ENCODE data around the gene ASIC2.

The ASIC2 gene

DNA sequence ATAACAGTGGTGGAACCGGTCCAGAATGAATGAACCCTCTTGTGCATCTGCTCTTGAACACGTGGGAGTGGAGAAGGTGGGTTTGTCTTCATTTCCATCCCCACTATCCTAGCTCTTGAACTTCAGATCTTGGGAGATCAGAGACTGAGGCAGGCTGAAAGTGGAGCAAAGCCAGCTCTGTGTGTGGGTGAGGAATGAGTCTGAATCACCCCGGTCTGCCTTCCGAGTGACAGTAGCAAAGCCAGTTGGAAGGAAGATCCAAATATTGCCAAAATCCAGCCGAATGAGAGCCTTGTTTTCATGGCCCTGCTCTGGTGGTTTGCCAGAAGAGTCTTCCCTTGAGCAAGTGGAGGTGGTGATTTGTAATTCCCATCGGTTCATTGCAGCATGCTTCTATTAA, 29.0 kb upstream of the ASIC2 start:
- DNase-seq (ENCODE audit: low spot score) = no peak
- H2BK15ac ChIP-seq (ENCODE audit: low read length) = no peak overlapping the region
- no peak overlapping the region for H3K27ac ChIP-seq (replicated peaks; ENCODE audit: low read length)
- H4K8ac ChIP-seq (ENCODE audit: low read depth, low read length) = no peak overlapping the region
- H3K18ac ChIP-seq (ENCODE audit: low read length) = no peak overlapping the region
- no peak overlapping the region for H2AK5ac ChIP-seq (ENCODE audit: low read depth, low read length)
- H3K9ac ChIP-seq (ENCODE audit: low read depth, low read length, poor library complexity) = no peak overlapping the region
- no peaks in the 10 kb centered on the region for H3K9me3 ChIP-seq (replicated peaks in 1 of 2; ENCODE audit: control insufficient read depth in 2 of 2, insufficient read depth in 1 of 2, low read depth in 1 of 2, low read length in 2 of 2)
- H2AFZ ChIP-seq (ENCODE audit: low read length) = no peak overlapping the region
- H4K91ac ChIP-seq (ENCODE audit: low read depth, low read length, poor library complexity) = no peak overlapping the region
- H3K4me1 ChIP-seq (ENCODE audit: control insufficient read depth in 2 of 2, insufficient read depth in 1 of 2, low read depth in 1 of 2, low read length in 2 of 2) = peaks cover 0 to 4% of the 10 kb centered on the region in 2 donors
- no peaks in the 10 kb centered on the region for H3K79me1 ChIP-seq (ENCODE audit: low read depth, low read length)
- no peak overlapping the region for H3K4ac ChIP-seq (ENCODE audit: low read length)
- H3K14ac ChIP-seq (ENCODE audit: low read length) = no peak overlapping the region
- no peak overlapping the region for H2BK5ac ChIP-seq (ENCODE audit: low read length)
- H2BK120ac ChIP-seq (ENCODE audit: low read depth, low read length) = no peak overlapping the region
- no peak overlapping the region for H3K4me3 ChIP-seq (ENCODE audit: low read length in 2 of 2)
- no peaks in the 10 kb centered on the region for H3K36me3 ChIP-seq (replicated peaks in 1 of 2; ENCODE audit: control insufficient read depth in 2 of 2, insufficient read depth in 2 of 2, low read length in 2 of 2)
- no CpG with 5 or more reads among the region's 6 CpGs for WGBS, 2 donors (ENCODE audit: extremely low coverage in 2 of 2, insufficient read length in 2 of 2, insufficient replicate concordance in 1 of 2)
- no peaks in the 10 kb centered on the region for H3K27me3 ChIP-seq (ENCODE audit: control insufficient read depth in 3 of 3, insufficient read depth in 3 of 3, low read depth in 1 of 3, low read length in 3 of 3)
- no peak overlapping the region for H3K23ac ChIP-seq (ENCODE audit: low read depth, low read length, poor library complexity)
- H3K4me2 ChIP-seq (ENCODE audit: insufficient read depth, low read length, poor library complexity, severe bottlenecking) = no peak overlapping the region
- H2BK12ac ChIP-seq (ENCODE audit: low read length) = no peak overlapping the region

GRCh38 chr17:33318241-33318640, 25.1 kb upstream of the ASIC2 start:
- DNase-seq (ENCODE audit: low spot score) = no peak
- Histone ChIP-seq H3K27ac (replicated peaks; ENCODE audit: low read length) (no peak overlapping the region), H2BK5ac (ENCODE audit: low read length) (no peak overlapping the region), H3K79me1 (ENCODE audit: low read depth, low read length) (no peaks in the 10 kb centered on the region), H3K36me3 (replicated peaks in 1 of 2; ENCODE audit: control insufficient read depth in 2 of 2, insufficient read depth in 2 of 2, low read length in 2 of 2) (no peaks in the 10 kb centered on the region), H3K23ac (ENCODE audit: low read depth, low read length, poor library complexity) (no peak overlapping the region), H2BK15ac (ENCODE audit: low read length) (no peak overlapping the region), H3K14ac (ENCODE audit: low read length) (no peak overlapping the region), H3K4me2 (ENCODE audit: insufficient read depth, low read length, poor library complexity, severe bottlenecking) (no peak overlapping the region), H3K4me3 (ENCODE audit: low read length in 2 of 2) (no peak overlapping the region), H2BK120ac (ENCODE audit: low read depth, low read length) (no peak overlapping the region), H4K91ac (ENCODE audit: low read depth, low read length, poor library complexity) (no peak overlapping the region), H3K4me1 (ENCODE audit: control insufficient read depth in 2 of 2, insufficient read depth in 1 of 2, low read depth in 1 of 2, low read length in 2 of 2) (peaks cover 0 to 4% of the 10 kb centered on the region in 2 donors), H3K9ac (ENCODE audit: low read depth, low read length, poor library complexity) (no peak overlapping the region), H2BK12ac (ENCODE audit: low read length) (no peak overlapping the region), H2AK5ac (ENCODE audit: low read depth, low read length) (no peak overlapping the region), H3K18ac (ENCODE audit: low read length) (no peak overlapping the region), H4K8ac (ENCODE audit: low read depth, low read length) (no peak overlapping the region), H3K4ac (ENCODE audit: low read length) (no peak overlapping the region), H2AFZ (ENCODE audit: low read length) (no peak overlapping the region), H3K9me3 (replicated peaks in 1 of 2; ENCODE audit: control insufficient read depth in 2 of 2, insufficient read depth in 1 of 2, low read depth in 1 of 2, low read length in 2 of 2) (no peaks in the 10 kb centered on the region), H3K27me3 (ENCODE audit: control insufficient read depth in 3 of 3, insufficient read depth in 3 of 3, low read depth in 1 of 3, low read length in 3 of 3) (no peaks in the 10 kb centered on the region)
- no CpG with 5 or more reads among the region's 3 CpGs for WGBS, 2 donors (ENCODE audit: extremely low coverage in 2 of 2, insufficient read length in 2 of 2, insufficient replicate concordance in 1 of 2)

DNA sequence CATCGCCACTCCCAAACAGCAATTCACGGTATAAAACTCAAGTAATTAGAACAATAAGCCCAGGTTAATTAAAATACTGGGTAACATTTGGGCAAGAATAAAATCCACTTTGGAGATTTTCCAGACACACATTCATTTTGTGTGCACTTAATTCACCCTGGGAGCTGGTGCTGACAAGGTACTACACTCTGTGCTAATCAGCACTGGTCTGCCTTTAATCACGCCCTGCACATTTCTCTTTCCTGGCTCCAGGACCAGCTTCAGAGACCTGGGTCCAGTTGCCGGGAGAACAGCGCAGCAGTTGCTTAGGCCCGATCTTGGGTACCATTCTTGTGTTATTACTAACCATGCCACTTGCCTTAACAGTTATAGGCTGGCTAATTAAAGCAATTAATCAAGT, 23.7 kb upstream of the ASIC2 start:
- no peak overlapping the region for H3K23ac ChIP-seq (ENCODE audit: low read depth, low read length, poor library complexity)
- H3K27ac ChIP-seq (replicated peaks; ENCODE audit: low read length) = no peak overlapping the region
- H3K9me3 ChIP-seq (replicated peaks in 1 of 2; ENCODE audit: control insufficient read depth in 2 of 2, insufficient read depth in 1 of 2, low read depth in 1 of 2, low read length in 2 of 2) = no peaks in the 10 kb centered on the region
- peaks cover 0 to 4% of the 10 kb centered on the region in 2 donors for H3K4me1 ChIP-seq (ENCODE audit: control insufficient read depth in 2 of 2, insufficient read depth in 1 of 2, low read depth in 1 of 2, low read length in 2 of 2)
- no peak overlapping the region for H4K91ac ChIP-seq (ENCODE audit: low read depth, low read length, poor library complexity)
- H3K36me3 ChIP-seq (replicated peaks in 1 of 2; ENCODE audit: control insufficient read depth in 2 of 2, insufficient read depth in 2 of 2, low read length in 2 of 2) = no peaks in the 10 kb centered on the region
- H3K4me3 ChIP-seq (ENCODE audit: low read length in 2 of 2) = no peak overlapping the region
- no peak overlapping the region for H2BK12ac ChIP-seq (ENCODE audit: low read length)
- DNase-seq (ENCODE audit: low spot score) = no peak
- WGBS, 2 donors (ENCODE audit: extremely low coverage in 2 of 2, insufficient read length in 2 of 2, insufficient replicate concordance in 1 of 2) = no CpG with 5 or more reads among the region's 6 CpGs
- no peaks in the 10 kb centered on the region for H3K79me1 ChIP-seq (ENCODE audit: low read depth, low read length)
- no peak overlapping the region for H3K4ac ChIP-seq (ENCODE audit: low read length)
- H3K18ac ChIP-seq (ENCODE audit: low read length) = no peak overlapping the region
- no peak overlapping the region for H2BK15ac ChIP-seq (ENCODE audit: low read length)
- no peak overlapping the region for H2BK120ac ChIP-seq (ENCODE audit: low read depth, low read length)
- H4K8ac ChIP-seq (ENCODE audit: low read depth, low read length) = no peak overlapping the region
- H3K27me3 ChIP-seq (ENCODE audit: control insufficient read depth in 3 of 3, insufficient read depth in 3 of 3, low read depth in 1 of 3, low read length in 3 of 3) = no peaks in the 10 kb centered on the region
- H3K4me2 ChIP-seq (ENCODE audit: insufficient read depth, low read length, poor library complexity, severe bottlenecking) = no peak overlapping the region
- H2AFZ ChIP-seq (ENCODE audit: low read length) = no peak overlapping the region
- H2AK5ac ChIP-seq (ENCODE audit: low read depth, low read length) = no peak overlapping the region
- no peak overlapping the region for H3K14ac ChIP-seq (ENCODE audit: low read length)
- no peak overlapping the region for H2BK5ac ChIP-seq (ENCODE audit: low read length)
- H3K9ac ChIP-seq (ENCODE audit: low read depth, low read length, poor library complexity) = no peak overlapping the region

GRCh38 chr17:33310296-33310695, 17.2 kb upstream of the ASIC2 start:
- H2BK120ac ChIP-seq (ENCODE audit: low read depth, low read length) = no peak overlapping the region
- H3K27me3 ChIP-seq (ENCODE audit: control insufficient read depth in 3 of 3, insufficient read depth in 3 of 3, low read depth in 1 of 3, low read length in 3 of 3) = no peaks in the 10 kb centered on the region
- no peaks in the 10 kb centered on the region for H3K9me3 ChIP-seq (replicated peaks in 1 of 2; ENCODE audit: control insufficient read depth in 2 of 2, insufficient read depth in 1 of 2, low read depth in 1 of 2, low read length in 2 of 2)
- no peak for DNase-seq (ENCODE audit: low spot score)
- H3K27ac ChIP-seq (replicated peaks; ENCODE audit: low read length) = no peak overlapping the region
- no peak overlapping the region for H4K8ac ChIP-seq (ENCODE audit: low read depth, low read length)
- no peak overlapping the region for H2AFZ ChIP-seq (ENCODE audit: low read length)
- H4K91ac ChIP-seq (ENCODE audit: low read depth, low read length, poor library complexity) = no peak overlapping the region
- no peaks in the 10 kb centered on the region for H3K79me1 ChIP-seq (ENCODE audit: low read depth, low read length)
- H3K9ac ChIP-seq (ENCODE audit: low read depth, low read length, poor library complexity) = no peak overlapping the region
- no peak overlapping the region for H3K18ac ChIP-seq (ENCODE audit: low read length)
- no peak overlapping the region for H3K4ac ChIP-seq (ENCODE audit: low read length)
- no peaks in the 10 kb centered on the region for H3K4me1 ChIP-seq (ENCODE audit: control insufficient read depth in 2 of 2, insufficient read depth in 1 of 2, low read depth in 1 of 2, low read length in 2 of 2)
- no peak overlapping the region for H3K14ac ChIP-seq (ENCODE audit: low read length)
- no peak overlapping the region for H2BK12ac ChIP-seq (ENCODE audit: low read length)
- no peaks in the 10 kb centered on the region for H3K36me3 ChIP-seq (replicated peaks in 1 of 2; ENCODE audit: control insufficient read depth in 2 of 2, insufficient read depth in 2 of 2, low read length in 2 of 2)
- H2BK5ac ChIP-seq (ENCODE audit: low read length) = no peak overlapping the region
- no peak overlapping the region for H3K4me3 ChIP-seq (ENCODE audit: low read length in 2 of 2)
- no peak overlapping the region for H2BK15ac ChIP-seq (ENCODE audit: low read length)
- H2AK5ac ChIP-seq (ENCODE audit: low read depth, low read length) = no peak overlapping the region
- no peak overlapping the region for H3K4me2 ChIP-seq (ENCODE audit: insufficient read depth, low read length, poor library complexity, severe bottlenecking)
- H3K23ac ChIP-seq (ENCODE audit: low read depth, low read length, poor library complexity) = no peak overlapping the region
- WGBS, 2 donors (ENCODE audit: extremely low coverage in 2 of 2, insufficient read length in 2 of 2, insufficient replicate concordance in 1 of 2) = no CpG with 5 or more reads among the region's 2 CpGs

Measured in neuronal stem cell (in vitro differentiated cells).